Measurements from ENCODE around the gene DCANP1.
A peak's percentile ranks its signal among the peaks of the same experiment; 100 is the strongest.

The DCANP1 gene

DNA sequence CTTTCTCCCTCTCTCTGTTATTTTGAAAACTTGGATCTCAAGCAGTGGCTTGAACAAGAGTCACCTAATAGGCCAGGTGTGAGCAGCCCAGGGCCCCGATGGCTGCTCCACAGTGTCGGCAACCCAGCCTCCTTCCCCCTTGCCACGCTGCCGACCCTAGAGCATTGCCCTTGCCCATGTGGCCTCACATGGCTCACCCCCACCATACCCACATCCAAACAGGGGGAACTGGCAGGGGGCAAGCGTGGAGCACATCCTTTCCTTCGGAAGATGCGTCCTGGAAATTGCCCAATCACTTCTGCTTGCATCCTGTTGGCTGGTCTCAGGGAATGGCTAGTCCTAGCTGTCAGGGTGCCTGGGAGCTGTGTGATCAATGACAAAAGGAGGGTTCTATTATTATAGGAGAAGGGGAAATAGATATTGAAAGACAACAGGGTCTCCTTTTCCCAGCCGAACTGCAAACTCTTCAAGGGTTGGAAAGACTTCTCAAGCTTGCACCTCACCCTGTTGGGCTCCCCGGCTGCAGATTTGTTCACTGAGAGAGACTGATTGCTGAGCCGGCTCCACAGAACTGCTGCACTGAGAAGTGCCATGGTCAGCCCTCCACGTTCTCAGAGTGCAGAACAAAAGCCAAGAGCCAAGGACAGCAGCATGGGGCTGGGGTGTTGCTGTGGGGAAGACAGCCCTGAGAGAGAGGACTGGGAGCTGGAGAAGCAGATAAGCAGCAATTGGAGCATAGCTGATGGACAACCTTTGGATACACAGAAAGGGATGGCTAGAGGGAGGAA is 13.3 kb upstream of the DCANP1 start:
- no peak for DNase-seq (ENCODE audit: extremely low read depth, low read depth)
- TF ChIP-seq, protein P1, sequence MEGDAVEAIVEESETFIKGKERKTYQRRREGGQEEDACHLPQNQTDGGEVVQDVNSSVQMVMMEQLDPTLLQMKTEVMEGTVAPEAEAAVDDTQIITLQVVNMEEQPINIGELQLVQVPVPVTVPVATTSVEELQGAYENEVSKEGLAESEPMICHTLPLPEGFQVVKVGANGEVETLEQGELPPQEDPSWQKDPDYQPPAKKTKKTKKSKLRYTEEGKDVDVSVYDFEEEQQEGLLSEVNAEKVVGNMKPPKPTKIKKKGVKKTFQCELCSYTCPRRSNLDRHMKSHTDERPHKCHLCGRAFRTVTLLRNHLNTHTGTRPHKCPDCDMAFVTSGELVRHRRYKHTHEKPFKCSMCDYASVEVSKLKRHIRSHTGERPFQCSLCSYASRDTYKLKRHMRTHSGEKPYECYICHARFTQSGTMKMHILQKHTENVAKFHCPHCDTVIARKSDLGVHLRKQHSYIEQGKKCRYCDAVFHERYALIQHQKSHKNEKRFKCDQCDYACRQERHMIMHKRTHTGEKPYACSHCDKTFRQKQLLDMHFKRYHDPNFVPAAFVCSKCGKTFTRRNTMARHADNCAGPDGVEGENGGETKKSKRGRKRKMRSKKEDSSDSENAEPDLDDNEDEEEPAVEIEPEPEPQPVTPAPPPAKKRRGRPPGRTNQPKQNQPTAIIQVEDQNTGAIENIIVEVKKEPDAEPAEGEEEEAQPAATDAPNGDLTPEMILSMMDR (IDR thresholded peaks at IDR 0.05; ENCODE audit: low read depth, low read length), result no peak

DNA sequence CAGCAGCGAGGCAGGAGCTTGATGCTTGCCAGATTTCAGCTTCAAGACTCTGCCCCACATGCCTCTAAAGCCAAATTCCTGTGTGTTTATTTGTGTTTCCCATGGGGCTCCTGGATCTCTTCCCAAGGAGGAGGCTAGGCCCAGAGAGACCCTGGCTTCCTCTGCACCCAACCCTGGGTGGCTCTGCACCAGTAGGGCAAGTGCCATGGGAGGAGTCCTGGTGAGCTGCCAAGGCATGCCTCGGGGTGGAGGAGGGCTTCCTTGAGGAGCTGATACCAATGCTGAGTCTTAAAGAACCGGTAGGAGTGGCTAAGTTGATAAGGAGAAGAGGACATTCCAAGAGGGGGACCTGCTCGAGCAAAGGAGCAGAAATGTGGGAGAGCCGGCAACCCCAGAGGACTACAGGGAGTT is 11.8 kb upstream of the DCANP1 start:
- TF ChIP-seq, protein P1 (IDR thresholded peaks at IDR 0.05; ENCODE audit: low read depth, low read length), result no peak
- DNase-seq (ENCODE audit: extremely low read depth, low read depth), result no peak

DNA sequence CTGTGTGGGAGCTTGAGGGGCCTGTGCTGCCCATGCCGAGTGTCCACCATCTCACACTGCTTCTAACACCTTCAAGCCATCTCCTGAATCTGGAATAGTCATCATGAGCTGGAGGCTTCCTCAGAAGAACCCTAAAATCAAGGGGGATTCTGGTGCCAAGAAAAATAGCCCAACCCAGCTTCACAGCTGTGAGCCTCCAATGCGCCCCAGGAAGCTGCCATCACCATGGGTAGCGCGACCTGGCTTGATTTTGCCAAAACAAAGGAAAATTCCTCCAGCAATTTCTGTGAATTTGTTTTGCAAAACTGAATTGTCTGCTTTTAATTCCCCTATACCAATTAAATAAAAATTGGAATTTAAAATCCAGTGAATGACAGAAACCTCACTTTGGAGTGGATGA is 11.2 kb upstream of the DCANP1 start:
- TF ChIP-seq, protein P1 (IDR thresholded peaks at IDR 0.05; ENCODE audit: low read depth, low read length), result no peak
- no peak for DNase-seq (ENCODE audit: extremely low read depth, low read depth)

DNA sequence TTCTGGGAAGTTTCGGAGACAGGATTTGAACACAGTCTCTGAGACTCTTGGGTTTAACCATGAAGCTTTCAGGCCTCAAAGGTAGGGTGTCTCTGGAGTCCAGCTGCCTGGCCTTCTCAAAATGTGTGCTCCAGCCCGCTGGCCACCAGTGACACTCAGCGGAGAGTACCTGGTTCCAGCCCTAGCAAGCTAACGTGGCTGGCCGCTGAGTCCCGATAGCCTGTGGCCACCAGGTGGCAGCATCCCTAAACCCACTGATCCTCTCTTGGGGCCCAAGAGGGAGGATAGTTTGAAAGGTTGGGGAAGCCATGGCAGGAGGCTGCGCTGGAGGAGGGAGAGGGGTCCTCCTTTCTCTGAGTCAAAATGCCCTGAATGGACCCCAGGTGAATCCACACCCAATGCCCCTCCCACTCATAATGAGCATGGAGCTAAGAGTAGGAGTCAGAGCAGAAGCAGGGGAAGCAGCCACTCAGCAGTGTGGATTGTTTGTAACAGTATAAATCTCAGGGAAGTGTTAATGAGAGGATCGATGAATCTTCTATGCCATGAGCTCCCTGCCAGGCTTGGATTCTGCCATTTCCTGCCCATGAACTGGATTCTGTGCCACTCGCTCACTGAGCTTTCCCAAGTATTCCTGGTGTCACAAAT is 10.4 kb upstream of the DCANP1 start:
- no peak for DNase-seq (ENCODE audit: extremely low read depth, low read depth)

DNA sequence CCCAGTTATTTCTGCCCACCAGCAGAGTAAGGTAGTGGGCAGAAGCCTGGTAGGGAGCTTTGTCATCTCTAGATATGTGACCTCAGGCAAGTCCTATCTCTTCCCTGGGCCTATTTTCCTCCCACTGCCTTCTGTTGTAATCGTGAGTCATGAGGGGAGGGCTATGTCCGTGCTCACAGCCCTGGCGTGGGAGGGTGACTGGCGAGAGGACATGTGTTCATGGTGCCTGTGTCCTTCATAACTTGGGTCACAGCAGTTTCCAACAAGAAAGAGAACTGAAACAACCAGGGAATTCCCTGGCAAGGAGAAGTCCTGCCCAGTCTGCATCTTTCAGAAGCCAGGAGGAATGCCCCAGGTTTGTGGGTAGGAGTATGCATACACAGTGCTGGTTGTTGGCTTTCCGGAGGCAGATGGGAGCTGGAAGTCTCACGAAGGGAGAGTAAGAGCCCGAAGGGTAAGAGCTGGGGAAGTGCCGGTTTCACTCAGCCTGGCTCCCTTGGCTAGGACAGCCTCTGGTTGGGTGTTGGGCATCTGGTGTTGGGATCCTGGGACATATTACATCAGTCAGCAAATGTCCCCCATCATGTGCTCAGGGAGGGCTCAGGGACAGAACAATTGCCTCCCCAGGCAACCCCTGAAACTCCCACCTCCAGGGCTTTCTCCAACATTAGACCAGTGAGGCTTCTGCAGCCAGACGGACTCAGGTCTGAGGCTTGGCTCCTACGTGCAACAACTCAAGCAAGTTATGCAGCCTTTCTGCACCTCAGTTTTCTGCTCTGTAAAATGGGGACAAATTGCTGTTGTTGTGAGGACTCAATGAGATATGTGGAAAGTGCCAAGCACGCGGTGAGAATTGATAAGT is 9.3 kb upstream of the DCANP1 start:
- peak; percentile 53 for DNase-seq (ENCODE audit: extremely low read depth, low read depth)
- TF ChIP-seq, protein P1 (IDR thresholded peaks at IDR 0.05; ENCODE audit: low read depth, low read length), result no peak

More for the DNA sequence above, 10.4 kb upstream of the DCANP1 start:
- TF ChIP-seq, protein P1 (IDR thresholded peaks at IDR 0.05; ENCODE audit: low read depth, low read length), result peak; percentile 66

DNA sequence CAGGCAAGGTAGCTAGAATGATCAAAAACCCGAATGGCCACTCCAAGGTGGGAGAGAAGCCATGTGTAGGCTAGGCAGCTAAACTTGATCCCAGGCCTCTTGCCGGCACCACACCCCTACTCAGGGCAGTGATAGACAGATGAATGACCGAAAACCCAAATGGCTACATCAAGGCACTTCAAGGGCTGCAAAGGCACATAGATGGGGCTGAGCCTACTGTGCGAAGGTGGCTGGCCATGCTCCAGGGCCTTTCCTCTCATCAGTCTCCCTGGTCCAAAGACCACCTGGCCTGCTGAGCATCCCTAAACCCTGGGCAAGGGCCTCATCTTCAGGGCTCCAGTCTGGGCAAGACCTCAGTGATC is 8.7 kb upstream of the DCANP1 start:
- DNase-seq (ENCODE audit: extremely low read depth, low read depth), result no peak
- TF ChIP-seq, protein P1 (IDR thresholded peaks at IDR 0.05; ENCODE audit: low read depth, low read length), result no peak
